NCI-H187 (cell line): ENCODE measurements around the gene LRRC7.
"Not testable (repeated sequence)": the region's sequence is repeated elsewhere in the genome, so short reads cannot be mapped to it uniquely, and the experiment has no call there.

ENCODE experiments used
- DNase-seq, 2 experiments: peaks; one replicate each; lab custom pipeline; 2025; lab: John Stamatoyannopoulos, UW

LRRC7 gene

DNA sequence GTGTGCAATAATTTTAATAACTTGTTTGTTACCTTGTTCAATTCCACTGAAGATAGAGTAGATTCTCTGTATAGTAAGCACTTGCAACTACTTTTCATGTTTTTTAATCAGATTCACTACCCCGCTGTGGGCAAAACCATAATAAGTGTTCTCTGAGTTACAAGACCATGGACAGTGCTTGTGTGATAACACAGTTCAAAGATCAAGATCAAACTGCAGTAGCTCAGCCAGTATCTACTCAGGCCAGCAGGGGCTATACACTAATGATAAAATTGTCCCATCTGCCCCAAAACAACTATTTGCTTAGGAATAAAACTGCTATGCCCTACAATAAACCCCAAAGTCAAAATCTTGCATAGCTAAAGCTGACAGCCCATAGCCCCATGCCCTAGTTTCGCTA, 129.6 kb downstream of the LRRC7 start:
- DNase-seq: no peak

DNA sequence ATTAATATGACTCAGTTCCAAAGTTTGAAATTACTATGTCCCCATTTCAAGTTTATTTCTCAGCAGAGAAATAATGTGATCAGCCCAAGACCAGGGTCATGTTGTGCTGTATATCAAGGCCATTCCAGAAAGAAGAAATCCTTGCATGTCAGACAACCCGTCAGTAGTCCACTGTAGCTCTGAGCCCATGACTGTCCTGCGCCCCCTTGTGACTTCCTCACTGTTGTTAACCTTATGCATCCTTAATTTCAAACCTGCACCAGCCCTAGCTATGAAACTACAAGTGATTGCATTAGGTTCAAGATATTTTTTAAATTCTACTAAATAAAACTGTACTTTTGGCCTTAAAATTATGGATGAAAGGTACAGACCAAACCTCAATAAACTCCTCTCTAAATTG, 133.0 kb downstream of the LRRC7 start:
- no peak for DNase-seq

DNA sequence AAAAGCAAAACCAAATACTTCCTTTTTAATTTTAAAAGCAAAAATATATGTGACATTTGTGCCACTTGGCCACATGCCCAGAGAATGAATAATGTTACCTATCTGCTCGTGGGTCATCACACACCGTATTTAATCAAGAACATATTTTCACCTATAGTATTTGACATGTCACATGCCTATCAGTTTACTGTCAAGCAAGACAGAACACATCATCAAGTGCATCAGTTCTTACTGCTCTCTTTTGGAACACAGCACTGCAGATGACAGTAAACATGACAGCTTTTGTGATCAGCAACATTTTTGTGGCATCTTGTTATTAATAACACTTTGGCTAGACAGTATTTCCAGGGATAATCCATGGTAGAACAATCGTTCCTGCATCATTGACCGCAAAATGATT, 134.4 kb downstream of the LRRC7 start:
- no peak for DNase-seq

DNA sequence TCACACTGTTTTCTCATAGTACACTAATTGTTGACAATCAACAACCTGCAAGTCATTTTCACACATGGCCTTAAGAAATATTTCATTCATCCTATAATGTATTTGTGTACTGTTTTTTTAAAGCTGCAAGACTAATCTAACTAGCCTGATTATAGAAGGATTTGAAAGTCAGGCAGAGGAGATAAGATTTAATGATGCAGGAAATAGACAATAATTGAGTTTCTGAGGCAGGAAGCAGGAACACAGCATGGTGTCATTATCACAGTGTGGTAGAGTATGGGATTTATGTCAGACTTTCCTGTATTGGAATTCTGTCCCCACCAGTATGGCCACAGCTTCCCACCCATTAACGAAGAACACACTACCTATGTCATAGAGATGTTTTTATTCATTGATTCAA, 138.8 kb downstream of the LRRC7 start:
- no peak for DNase-seq

DNA sequence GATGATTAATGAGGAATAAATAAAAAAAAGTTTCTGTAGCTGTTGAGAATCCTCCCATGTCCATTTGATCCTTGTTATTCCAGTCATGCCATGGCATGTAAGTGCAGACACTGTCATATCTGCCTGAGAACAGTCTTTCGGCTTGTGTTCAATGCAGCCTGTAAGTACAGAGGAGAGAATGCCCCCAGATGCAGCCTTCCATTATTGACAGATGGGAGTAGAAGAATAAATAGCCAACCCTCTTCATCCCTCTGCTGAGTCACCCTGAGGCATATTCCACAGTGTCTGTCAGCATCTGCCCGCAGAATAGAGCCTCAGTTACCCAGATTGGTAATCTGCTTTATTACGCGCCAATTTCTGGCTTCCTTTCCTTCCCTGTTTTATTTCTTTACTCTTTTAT, 139.4 kb downstream of the LRRC7 start:
- no peak for DNase-seq

DNA sequence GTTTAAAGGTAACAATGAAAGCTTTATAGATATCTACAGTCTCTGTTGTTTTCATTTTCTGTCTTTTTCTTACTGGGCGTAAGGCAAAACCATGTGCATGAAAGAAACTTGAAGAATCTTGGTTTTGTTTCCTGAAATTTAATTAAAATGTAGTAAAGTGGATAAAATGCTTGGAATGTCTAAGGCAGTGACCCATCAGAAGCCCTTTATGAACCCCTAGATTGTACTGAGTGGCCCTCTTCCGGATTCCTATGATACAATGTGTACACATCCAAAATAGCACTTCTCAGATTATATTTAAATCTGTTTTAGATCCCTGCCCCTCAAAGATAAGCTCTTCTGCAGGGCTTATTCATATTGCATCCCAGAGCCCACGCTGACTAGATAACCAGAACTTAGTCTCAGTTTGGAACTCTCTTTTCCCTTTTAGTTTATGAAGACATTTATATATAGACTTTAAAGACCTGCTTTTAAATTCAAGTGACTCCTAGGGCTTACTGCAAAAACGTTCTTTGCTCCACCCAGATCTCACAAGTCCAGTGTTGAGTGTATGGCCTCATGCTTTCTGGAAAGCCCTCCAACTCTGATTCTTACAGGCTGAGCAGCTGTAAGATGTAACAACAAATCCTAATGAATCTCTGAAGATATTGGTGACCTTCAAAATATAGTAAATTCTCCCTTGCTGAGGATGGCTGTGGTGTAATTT, 142.9 kb downstream of the LRRC7 start:
- DNase-seq: no peak

DNA sequence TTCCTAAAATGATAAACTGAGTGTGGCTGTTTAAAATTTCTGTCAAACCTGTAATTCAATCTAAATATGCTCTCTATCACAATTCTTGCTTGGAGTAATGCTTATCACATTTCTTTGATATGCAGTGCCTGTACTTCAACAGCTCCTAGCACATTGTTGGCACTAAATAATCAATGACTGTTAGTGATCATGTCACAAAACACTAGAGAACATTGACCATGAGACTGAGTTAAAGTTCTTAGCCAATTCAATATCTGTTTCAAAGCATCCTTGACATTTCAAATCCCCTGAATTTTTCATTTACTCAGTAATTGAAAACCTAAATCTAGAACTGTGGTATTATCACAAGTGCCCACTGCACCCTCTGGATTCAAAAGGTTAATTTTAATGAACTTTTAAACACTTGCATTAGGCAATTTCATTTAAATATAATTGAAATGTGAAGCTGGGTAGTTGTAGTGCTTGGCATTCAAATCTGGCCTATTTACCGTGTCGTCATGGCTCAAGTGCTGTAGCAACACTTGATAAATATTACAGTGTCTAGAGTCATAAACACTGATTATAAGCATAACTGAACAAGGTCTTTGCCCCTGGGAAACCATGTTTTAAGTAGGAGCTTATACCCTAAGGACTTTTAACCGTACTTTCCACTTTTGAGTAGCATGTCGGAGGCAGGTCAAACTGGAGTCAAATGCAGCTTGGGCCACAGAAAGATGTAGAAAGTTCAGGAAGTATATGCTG, 143.6 kb downstream of the LRRC7 start:
- DNase-seq: no peak

DNA sequence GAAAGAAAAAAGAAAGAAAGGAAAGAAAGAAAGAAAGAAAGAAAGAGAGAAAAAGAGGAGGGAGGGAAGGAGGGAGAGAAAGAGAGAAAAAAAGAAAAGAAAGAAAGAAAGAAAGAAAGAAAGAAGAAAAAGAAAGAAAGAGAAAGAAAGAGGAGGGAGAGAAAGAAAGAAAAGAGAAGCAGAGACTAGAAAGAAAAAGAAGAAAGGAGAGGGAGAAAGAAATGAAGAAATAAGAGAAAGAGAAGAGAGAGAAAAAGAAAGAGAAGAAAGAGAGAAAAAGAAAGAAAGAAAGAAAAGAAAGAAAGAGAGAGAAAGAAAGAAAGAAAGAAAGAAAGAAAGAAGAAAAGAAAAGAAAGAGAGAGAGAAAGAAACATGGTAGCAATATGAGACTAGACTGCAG, 150.1 kb downstream of the LRRC7 start:
- not testable (repeated sequence) for DNase-seq

DNA sequence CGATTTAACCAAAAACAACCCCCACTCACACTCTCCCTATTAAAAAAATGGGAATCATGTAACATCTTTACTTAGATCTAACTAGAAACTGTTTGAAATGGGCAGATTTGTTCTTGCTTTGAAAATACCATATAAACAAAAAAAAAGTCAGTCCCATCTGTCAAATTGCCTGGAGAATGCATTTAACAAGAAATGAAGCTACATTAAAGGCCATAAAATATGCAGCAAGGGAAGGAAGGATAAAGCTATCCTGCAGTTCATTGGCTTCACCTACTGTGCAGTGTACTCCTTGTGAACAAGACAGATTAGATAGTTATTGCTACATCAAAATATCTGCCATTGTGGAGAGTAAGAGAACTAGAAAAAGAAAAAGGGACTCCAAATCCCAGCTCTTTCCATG, 160.5 kb downstream of the LRRC7 start:
- DNase-seq: no peak

DNA sequence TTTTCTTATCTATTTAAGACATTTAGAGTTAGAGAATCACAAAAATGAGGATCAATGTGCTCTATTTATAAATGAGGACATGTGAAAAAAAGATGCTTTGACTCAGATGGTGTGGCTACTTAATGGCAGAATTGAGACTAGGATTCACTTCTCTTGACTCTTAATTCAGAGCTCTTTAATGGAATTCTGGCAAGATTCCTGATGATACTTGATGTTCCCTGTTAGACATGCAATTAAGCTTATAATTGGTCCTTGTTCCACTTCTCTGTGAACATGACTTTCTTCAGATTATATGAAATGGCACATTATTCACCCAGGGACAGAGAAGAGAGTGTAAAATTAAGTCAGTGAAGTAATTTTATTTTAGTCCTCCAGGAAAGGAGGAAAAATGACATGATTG, 165.3 kb downstream of the LRRC7 start:
- no peak for DNase-seq

DNA sequence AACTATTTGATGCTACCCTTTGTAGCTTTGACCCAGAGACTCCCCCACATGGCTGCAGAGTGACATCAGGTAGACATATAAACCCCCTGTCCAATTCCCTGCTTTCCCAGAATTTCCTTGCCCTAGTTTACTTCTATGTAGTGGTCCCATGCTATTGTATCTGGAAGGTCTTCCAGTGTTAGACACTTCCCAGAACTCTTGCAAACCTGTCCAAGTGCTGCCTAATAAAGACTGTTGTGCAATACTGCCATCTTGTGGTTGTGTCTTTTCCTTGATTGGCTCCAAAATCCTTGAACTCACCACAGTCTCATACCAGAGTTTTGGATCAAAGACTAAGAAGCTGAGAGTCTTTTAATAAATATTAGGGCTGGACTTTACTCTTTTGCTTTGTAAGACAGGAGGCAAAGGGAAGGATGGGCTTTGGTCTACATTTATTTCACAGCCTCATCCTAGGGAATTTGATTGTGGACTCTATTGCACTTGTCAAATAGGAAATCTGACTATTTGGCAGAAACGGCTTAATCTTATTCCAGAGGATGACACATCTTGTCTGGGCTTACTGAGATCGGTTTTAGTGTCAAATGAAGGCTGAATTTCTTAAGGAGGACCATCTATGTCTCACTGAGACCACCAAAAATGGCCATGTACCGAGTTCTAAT, 169.9 kb downstream of the LRRC7 start:
- DNase-seq: peak; percentile 1 to 25

DNA sequence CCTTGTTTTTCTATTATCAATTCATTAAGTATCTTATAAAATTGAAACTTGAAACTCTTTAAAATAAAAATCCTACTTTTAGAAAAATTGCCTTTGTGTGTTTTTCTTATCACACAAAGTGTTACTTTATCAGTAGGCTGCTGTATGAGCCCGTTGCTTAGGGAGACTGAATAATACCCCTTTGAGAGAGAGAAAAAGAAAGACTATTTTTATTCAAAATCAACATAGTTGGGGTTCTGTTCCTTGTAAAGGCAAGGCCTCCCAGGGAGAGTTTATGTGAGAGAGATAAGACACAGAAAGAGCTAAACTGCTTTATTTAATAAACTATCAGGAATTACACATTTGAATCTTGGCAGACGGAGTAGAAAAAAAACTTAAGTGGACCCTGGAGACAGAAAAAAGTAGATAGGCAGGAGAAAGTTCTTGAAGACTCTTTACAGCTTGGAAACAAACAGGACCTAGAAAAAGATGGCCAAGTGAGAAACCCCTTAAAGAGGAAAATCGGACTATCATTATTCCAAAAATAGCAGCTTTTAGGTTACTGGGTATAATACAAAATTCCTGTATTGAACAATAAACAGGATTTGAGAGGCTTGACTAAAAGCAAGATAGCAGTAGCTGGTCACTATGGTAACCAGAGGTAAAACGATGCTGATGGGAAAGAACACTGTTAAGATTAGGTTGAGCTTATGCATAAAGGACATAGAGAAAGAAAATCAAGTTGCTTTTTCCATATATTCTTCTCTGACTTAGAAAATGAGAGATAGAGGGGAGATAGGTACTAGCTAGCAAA, 170.9 kb downstream of the LRRC7 start:
- no peak for DNase-seq

DNA sequence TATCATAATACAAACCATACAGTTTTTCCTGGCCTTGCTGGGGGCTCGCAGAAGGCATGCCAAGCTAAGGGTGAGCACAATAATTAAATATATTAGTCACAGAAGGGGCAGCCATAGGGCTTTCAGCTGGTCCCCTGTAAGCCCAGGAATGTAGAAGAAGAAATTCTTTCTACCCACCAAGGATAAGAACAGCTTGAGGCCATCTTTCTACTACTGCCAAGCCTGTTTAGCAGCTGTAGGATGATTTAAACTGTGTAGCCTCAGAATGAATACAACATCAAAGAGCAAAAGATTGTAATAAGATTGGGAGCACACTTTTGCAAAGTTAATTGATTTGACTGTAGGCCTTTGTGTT, 171.5 kb downstream of the LRRC7 start:
- DNase-seq: no peak

DNA sequence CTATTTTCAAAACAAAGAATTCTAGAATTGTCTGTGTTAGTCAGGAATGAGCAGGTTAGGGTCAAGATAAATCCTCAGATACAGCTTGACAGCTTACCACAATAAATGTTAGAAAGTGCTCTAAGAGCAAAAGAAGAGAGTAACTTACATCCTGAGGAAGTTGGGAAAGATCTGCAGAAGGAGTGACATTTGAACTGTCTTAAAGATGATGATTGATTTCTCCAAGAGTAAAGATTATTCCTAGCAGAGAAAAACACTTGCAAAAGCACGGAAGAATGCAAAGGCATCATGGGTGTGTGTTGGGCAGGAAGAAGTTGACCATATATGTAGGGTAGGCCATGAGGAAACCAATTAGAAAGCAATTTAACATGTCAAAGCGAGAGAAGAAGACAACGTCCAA, 175.4 kb downstream of the LRRC7 start:
- DNase-seq: no peak

DNA sequence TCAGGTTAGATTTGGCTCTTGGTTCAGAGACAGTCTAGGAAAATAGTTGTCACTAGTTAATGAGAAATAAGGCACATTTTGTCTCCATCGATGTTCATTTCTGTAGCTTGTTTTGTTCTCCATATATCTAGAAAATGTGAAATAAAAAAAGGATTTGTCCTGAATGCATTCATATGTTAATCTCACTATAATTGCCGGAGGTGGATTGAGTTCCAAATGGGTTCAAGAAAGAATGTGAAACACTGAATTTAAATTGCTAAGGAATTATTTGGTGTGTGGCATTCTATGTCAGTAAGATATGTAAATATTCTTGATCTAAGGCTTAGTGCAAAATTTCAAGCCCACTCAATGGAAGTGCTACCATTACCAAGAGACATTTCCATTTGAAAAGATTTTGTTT, 176.7 kb downstream of the LRRC7 start:
- no peak for DNase-seq

DNA sequence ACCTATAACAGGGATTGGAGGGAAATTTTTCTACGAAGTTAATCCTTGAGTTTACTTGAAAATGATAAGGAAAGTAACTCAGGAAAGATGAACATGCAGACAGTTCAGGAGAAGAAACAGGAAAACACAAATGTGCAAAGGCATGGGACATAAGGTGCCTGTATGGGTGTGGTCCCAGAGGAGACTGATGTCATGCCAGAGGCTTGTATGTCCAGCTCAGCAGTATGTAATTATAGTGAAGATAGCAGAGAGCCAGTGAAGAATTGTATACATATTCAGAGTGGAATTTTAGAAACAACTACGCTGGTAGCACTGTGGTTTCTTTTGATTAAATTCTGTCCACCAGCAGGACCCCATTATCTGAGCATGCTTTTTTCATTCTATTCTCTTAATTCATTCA, 179.5 kb downstream of the LRRC7 start:
- DNase-seq: no peak

DNA sequence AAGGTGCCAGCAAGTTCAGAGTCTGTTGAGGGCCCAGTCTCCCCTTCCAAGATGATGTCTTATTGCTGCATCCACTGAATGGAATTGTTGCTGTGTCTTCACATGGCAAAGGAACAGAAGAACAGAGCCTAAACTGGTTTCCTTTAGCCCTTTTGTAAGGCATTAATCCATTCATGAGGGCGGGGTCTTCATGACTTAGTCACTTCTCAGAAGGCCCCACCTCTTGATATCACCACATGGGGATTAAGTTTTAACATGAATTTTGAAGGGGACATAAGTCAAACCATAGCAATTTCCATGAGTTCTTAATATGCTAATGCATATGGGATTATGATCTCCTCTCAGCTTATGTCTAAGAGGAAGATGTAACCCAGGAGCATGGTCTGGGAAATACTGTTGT, 182.9 kb downstream of the LRRC7 start:
- DNase-seq: no peak

DNA sequence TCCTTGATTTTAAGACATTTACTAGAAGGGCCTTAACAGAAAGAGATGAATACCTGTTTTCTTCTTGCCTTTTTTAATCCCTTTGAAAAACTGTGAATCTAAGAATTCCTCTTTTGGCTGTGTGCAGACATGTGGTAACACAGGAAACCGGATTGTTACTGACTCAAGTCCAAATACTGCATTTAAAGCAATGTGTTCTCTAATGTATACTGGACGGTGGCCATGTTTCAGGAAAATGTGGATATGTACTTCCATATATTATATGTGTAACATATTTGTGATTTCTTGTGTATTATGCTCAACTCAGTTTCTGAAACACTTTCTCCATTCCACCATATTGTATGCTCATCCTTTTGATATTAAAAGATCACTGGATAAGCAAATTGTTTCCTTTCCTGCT, 185.1 kb downstream of the LRRC7 start:
- no peak for DNase-seq

DNA sequence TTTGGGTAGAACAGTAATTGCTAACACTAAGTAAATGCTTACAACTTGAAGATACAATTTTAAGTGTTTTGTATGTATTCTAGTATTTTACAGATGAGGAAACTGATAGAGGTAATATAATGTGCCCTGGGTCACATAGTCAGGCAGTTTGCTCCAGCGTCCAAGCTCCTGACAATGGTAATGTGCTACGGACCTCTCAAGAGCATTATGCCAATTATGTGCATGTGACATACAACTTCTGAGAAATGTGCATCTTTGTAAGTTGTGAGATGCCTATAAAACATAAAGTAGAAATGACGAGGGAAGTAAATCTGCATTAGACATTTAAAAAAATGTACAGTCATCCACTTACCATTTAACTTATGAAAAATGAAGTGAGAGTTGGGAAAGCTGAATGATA, 186.8 kb downstream of the LRRC7 start:
- no peak for DNase-seq

DNA sequence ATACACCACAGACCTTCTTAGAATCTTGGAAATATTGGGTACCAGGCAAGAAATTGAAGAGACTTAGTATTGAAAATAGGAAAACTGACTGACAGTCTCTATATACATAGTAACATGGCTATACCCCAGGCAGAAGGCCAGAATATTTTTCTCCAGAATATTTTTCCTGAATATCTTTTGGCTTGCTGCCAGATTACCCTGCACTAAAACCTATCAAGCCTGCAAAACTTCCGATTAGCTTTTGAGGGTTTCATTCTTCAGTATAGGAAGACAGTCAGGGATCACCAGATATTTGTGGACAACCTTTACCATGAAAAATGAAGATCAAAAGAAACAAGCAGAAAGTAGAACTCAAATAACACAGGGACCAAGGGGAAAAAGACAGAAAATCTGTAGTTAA, 187.9 kb downstream of the LRRC7 start:
- no peak for DNase-seq

DNA sequence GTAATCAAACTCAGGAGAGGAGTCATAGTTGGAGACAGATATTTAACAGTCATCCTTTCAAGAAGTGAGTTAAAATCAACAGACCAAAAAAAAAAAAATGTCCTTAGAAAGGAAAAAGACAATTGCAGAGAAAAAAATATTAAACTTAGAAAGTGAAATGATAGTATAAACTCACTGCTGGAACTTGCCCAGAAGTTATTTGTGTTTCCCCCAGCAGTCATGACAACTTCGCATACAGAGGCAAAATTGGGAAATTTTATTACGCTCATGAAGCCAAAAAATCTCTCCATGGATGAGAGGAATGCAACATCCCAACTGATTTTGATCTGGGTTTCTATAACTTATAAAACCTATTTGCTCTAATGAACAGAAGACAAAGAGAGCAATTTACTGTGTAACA, 198.2 kb downstream of the LRRC7 start:
- DNase-seq: no peak

DNA sequence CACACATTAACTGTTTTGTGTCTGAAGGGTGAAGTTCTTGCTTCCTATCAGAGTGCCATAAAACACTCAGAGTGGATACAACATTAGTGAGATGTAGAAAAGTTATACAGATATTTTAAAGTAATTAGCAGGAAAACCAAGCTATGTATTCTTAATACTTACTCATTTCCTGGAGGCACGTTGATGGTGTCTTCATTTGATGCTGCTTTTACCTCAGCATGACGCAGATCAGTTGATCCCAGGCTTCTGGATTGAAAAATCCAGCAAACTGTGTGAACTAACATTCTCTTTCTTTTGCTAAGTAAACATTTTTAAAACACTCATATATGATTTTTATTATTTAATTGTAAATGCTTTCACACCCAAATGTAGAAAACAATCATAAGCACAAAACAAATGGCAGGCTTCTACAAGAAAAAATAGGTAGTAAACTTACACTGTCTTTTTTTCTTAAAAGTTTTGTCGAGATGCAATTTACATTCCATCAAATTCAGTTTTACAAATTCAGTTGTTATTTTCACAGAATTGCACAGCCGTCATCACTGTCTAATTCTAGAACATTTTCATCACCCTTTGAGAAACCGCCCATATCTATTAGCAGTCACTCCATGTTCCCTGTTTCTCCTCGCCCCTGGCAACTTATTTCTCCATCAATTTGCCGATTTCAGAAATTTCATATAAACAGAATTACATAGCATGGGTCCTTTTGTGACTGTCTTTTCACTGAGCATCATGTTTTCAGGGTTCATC, 198.9 kb downstream of the LRRC7 start:
- no peak for DNase-seq
